ENCODE results near the gene TMEM255B.
"Not testable (repeated sequence)": the region's sequence is repeated elsewhere in the genome, so short reads cannot be mapped to it uniquely, and the experiment has no call there.

Gene TMEM255B

GRCh38 chr13:113758651-113759524 is at the start of gene TMEM255B:
TSS of gene TMEM255B (plus strand) at chr13:113759226. CDS start at chr13:113759270, 44 bp downstream.
- DNase-seq = peak; percentile 85

- no peak for DNase-seq
Measured at GRCh38 chr13:113722921-113723320, 36.1 kb upstream of the TMEM255B start.

- peak; percentile 60 for DNase-seq
Measured at GRCh38 chr13:113723410-113724015, 35.5 kb upstream of the TMEM255B start.

- DNase-seq = no peak
Measured at GRCh38 chr13:113724016-113724758, 34.8 kb upstream of the TMEM255B start.

- DNase-seq = peak; percentile 77
Measured at GRCh38 chr13:113724780-113725315, 34.2 kb upstream of the TMEM255B start.

GRCh38 chr13:113725329-113726105 is 33.5 kb upstream of the TMEM255B start:
- not testable (repeated sequence) for DNase-seq

GRCh38 chr13:113726106-113726821 is 32.8 kb upstream of the TMEM255B start:
- not testable (repeated sequence) for DNase-seq

GRCh38 chr13:113726961-113727411 is 32.0 kb upstream of the TMEM255B start:
- DNase-seq = no peak

- DNase-seq = no peak
Measured at GRCh38 chr13:113728571-113729054, 30.4 kb upstream of the TMEM255B start.

GRCh38 chr13:113729187-113730019 is 29.6 kb upstream of the TMEM255B start:
- DNase-seq = no peak

- no peak for DNase-seq
Measured at GRCh38 chr13:113730258-113730691, 28.8 kb upstream of the TMEM255B start.

- DNase-seq = peak; percentile 31
Measured at GRCh38 chr13:113730831-113731191, 28.2 kb upstream of the TMEM255B start.

- no peak for DNase-seq
Measured at GRCh38 chr13:113731192-113732175, 27.5 kb upstream of the TMEM255B start.

- DNase-seq = peak; percentile 35
Measured at GRCh38 chr13:113732176-113732960, 26.7 kb upstream of the TMEM255B start.

GRCh38 chr13:113732961-113733950 is 25.8 kb upstream of the TMEM255B start:
- no peak for DNase-seq

GRCh38 chr13:113734099-113734825 is 24.8 kb upstream of the TMEM255B start:
- no peak for DNase-seq

GRCh38 chr13:113734826-113735125 is 24.2 kb upstream of the TMEM255B start:
- no peak for DNase-seq
